ENCODE measurements around the gene HECW1.
"Not testable (repeated sequence)": the region's sequence is repeated elsewhere in the genome, so short reads cannot be mapped to it uniquely, and the experiment has no call there.

The HECW1 gene

GRCh38 chr7:43151076-43151475, 38.6 kb downstream of the HECW1 start:
- DNase-seq: no peak

- no peak for DNase-seq
Measured at GRCh38 chr7:43152696-43153095, 40.2 kb downstream of the HECW1 start.

- no peak for DNase-seq
Measured at GRCh38 chr7:43155636-43156035, 43.2 kb downstream of the HECW1 start.

- no peak for DNase-seq
Measured at GRCh38 chr7:43163885-43164284, 51.4 kb downstream of the HECW1 start.

- no peak for DNase-seq
Measured at GRCh38 chr7:43164757-43165156, 52.3 kb downstream of the HECW1 start.

- no peak for DNase-seq
Measured at GRCh38 chr7:43166686-43167085, 54.2 kb downstream of the HECW1 start.

- no peak for DNase-seq
Measured at GRCh38 chr7:43169076-43169475, 56.6 kb downstream of the HECW1 start.

GRCh38 chr7:43170571-43170970, 58.1 kb downstream of the HECW1 start:
- DNase-seq: no peak

GRCh38 chr7:43175570-43176200, 63.2 kb downstream of the HECW1 start:
- no peak for DNase-seq

- DNase-seq: no peak
Measured at GRCh38 chr7:43179393-43179792, 66.9 kb downstream of the HECW1 start.

- DNase-seq: no peak
Measured at GRCh38 chr7:43192806-43193460, 80.5 kb downstream of the HECW1 start.

GRCh38 chr7:43193893-43194292, 81.4 kb downstream of the HECW1 start:
- DNase-seq: no peak

GRCh38 chr7:43195256-43195655, 82.8 kb downstream of the HECW1 start:
- no peak for DNase-seq

- no peak for DNase-seq
Measured at GRCh38 chr7:43195768-43196167, 83.3 kb downstream of the HECW1 start.

GRCh38 chr7:43196379-43196778, 83.9 kb downstream of the HECW1 start:
- DNase-seq: no peak

- no peak for DNase-seq
Measured at GRCh38 chr7:43198016-43198415, 85.6 kb downstream of the HECW1 start.

GRCh38 chr7:43198599-43199090, 86.2 kb downstream of the HECW1 start:
- DNase-seq: peak; percentile 41

- DNase-seq: no peak
Measured at GRCh38 chr7:43199371-43200160, 87.1 kb downstream of the HECW1 start.

GRCh38 chr7:43201912-43202311, 89.5 kb downstream of the HECW1 start:
- DNase-seq: no peak

- DNase-seq: no peak
Measured at GRCh38 chr7:43204081-43204480, 91.6 kb downstream of the HECW1 start.

GRCh38 chr7:43205171-43205795, 92.8 kb downstream of the HECW1 start:
- no peak for DNase-seq

- no peak for DNase-seq
Measured at GRCh38 chr7:43208242-43208641, 95.8 kb downstream of the HECW1 start.

GRCh38 chr7:43210539-43210938, 98.1 kb downstream of the HECW1 start:
- not testable (repeated sequence) for DNase-seq

All from DMS153 (cell line).